GM19240 (cell line): ENCODE measurements around the gene TRNP1.

Experiments
- DNase-seq: peaks from one replicate; pipeline ENCODE4 v3.0.0; 2011; ENCODE audit warnings: low spot score; ENCODE audit not compliant: insufficient read length

Gene TRNP1

DNA sequence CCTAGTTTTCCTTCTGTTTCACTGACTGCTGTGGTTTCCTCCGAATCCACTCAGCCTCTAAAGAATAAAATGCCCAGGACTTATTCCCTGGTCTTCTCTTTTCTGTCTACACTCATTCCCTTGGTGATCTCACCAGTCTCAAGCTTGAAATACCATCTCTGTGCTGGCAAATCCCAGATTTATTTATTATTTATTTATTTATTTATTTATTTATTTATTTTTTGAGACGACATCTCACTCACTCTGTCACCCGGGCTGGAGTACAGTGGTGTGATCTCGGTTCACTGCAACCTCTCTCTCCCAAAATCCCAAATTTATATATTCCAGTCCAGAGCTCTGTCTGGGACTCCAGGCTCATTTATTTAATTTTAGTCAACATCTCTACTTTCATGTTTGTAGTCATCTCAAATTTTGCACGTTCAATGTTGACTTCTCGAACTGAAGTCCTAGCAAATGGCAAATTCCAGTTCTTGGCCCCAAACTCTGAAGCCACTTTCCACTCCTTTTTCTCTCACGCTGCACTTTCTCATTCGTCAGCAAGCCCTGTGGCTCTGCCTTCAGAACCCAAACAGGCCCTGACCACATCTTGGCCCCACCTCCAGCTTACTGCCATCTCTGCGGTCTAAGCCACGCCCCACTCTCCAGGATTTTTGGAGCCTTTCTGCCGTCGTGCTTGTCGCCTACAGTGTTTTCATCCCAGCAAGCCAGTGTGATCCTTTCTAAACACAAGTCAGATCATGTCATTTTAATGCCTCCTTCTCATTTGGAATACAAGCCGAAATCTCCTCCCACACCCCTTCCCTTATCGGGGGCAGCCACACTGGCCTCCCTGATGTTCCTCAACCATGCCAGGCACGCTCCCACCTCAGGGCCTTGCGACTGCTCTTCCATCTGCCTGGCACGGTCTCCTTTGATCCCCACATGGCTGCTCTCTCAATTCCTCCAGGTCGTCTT, 33.4 kb downstream of the TRNP1 start:
- no peak for DNase-seq

DNA sequence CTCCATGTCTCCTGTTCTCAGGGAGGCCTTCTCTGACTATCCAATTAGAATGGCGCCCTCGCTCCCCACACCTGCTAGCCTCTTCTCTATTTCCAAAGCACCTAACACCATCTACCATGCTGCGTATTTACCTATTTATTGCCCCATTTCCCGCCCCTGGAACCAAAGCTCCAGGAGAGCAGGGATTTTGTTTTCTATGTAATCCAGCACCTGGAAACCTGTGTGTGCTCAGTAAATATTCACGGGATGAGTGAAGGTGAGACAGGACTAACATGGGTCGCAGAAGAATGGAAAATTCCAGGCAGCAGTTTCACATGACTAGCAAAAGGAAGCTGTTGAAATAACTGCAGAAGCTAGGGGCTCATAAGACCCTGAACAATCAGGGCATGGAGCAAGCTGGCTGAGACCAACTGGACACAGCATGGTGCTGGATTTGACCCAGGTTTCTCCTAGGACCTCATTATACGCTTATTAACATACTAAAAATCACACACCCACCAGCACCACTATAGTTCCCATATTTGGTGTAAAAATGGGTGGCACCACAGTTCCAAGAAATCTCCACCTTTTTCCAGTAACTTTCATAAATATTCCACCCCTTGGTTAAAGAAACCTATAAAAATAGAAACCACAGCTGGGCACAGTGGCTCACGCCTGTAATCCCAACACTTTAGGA, 34.2 kb downstream of the TRNP1 start:
- no peak for DNase-seq

DNA sequence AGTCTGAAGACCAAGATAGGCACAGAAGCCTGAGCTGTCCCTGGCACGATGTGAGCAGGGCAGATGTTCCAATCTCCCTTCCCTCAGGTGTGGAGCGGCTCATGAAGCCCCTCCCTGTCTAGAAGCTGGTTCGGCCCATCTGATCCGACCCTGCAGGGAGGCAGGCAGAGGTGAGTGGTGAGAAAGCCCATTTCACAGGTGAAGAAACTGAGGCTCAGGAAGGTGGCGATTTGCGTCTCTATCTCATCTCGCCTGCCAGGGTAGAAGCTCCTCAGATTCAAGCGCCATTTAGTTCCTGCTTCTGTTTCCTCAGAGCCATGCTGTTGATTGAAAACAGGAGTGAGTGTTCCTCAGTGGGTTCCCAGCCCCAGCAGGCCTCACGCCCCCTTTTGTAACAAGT, 36.0 kb downstream of the TRNP1 start:
- no peak for DNase-seq

DNA sequence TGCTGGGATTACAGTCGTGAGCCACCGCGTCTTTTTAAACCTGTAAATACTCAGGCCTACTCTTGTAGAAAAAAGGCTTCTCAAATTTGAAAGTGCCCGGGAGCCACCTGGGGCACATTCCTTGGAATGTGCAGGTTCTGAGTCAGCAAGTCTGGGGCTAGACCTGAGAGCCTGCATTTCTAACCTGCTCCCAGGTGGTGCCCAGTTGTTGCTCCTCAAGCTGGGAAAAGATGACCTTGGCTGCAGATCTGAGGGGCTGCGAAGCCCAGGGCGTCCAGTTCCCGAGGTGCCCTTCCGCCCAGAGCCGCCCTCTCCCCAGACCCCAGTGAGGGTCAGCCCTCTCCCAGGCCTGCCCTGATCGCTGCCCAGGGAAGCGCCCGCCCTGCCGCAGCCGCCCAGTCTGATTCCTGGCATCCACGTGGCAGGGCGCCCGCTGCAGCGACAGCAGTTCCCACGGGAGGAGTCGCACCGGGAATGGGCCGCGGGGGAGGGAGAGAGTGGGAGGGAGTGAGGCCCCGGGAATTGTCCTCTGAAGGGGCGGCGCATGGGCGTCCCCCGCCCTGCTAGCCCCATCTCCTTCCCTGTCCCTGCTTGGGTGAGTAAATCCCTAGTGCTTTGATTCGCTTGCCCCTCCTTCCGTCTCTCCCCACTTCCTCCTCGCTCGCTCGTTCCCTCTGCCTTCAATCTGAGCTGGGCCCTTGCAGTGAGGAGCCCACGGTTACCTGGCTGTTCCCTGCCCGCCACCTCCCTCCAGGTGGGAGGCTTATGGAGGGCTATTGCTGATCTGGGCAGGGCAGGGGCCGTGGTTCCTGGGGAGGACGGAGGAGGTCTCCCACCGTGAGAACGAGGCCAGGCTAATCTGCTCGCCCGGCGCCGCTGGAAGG, 38.0 kb downstream of the TRNP1 start:
- DNase-seq: no peak

DNA sequence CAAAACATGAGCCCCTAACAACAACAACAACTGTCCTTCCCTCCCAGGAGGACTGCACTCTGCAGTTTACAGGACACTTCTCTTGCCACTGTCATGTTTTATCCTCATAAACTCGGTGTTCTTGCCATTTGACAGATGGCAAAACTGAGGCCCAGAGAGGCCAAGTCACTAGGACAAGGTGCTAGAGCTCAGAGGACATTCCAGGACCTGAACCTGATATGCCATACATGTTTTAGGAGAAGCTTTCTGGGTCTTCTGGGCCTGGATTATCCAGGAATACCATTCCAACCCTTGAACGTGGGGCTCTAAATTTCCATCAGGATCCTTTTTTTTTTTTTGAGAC, 38.6 kb downstream of the TRNP1 start:
- DNase-seq: no peak

DNA sequence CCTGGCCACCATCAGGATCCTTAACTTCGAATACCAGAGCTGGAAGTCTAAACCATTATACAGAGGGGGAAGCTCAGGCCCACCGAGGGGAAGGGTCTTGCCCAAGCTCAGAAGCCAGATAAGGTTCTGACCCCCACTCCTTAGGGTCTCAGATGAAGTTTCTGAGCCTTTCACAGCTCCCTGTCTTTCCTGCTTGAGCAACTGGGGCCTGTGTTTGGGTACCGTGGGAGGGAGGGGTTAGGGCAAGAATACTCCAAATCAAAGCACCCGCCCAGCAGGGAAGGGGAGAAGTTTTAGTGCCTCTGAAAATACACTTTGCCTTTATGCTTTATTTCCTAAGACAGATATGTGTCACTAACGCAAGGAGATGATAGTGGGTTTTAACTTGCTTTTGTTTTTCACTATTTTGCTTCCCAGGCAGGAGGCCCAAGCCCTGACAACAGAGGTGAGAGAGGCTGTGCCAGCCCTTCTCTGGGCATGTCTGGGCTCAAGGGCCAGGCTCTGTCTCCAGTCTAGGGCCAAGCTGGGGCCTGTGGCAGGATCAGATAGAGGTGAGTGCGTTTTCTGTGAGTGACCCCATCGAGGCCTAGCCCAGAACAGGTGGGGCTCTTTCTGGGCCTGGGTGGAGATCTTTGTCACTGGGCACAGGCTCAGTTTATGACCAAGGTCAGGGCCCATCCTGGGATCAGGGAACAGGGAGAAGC, 39.7 kb downstream of the TRNP1 start:
- DNase-seq: no peak

DNA sequence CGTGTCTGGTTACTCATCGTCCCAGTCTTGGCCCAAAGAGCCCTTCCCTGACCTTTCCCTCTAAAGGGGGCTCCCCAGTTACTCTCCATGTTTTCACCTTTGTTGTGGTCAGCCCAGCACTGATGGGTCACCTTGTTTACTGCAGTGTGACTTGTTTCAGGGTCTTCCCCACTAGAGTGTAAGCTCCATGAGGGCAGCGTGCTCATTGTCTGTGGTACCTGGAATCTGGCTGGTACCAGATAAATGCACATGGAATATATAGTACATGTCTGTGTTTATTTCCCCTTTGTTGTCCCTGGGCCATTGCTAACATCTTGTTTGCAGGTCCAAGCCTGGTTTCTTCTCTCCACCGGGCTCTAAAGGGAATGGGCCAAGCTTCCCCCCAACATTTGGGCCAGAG, 41.9 kb downstream of the TRNP1 start:
- no peak for DNase-seq

DNA sequence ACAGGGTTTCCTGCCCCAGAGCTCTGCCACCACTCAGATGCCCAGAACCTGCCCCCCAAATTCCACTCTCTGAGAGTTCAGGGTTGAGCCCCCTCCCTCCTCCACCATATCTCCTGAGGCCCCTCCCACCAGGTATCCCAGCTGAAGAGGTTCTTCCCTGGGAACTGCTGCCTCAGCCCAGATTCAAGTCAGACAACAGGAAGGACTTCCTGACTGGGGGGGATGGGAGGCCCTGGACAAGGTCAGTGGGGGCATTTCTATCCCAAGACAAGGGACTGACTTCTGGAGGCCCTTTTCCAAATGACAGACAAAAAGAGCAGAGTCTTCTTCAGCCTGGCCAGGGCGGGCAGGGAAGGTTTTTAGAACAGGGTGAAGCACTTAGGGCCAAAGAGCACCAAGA, 43.2 kb downstream of the TRNP1 start:
- DNase-seq: no peak

DNA sequence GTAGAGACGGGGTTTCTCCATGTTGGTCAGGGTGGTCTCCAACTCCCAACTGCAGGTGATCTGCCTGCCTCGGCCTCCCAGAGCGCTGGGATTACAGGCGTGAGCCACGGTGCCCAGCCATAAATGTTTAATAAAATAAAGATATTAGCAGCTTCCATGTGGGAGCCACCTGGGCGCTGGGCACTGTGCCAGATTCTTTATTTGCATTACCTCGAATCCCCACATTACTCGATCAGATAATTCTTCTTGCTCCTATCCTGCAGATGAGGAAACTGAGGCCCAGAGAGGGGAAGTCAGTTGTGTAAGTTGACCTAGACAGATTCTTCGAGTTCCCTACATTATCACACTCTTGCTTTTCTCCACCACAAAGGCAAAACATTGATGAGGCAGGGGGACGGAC, 44.0 kb downstream of the TRNP1 start:
- no peak for DNase-seq

DNA sequence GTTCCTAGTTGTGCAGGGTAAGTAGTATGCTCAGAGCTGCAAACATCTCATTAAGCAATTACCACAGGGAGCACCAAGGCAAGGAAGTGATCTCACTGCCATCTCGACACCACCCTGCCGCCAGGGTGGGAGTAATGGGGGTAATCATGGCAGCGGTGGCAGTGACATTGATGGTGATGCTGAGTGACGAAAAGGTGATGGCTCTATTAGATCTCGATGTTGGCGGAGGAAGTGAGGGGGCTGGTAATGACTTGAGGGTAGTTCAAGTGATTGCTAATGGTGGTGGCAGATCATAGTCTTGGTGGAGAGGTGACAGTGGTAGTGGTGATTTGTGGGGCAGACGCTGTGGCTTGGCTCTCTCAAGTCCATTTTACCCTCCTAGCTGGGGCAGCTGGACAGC, 44.5 kb downstream of the TRNP1 start:
- DNase-seq: no peak

DNA sequence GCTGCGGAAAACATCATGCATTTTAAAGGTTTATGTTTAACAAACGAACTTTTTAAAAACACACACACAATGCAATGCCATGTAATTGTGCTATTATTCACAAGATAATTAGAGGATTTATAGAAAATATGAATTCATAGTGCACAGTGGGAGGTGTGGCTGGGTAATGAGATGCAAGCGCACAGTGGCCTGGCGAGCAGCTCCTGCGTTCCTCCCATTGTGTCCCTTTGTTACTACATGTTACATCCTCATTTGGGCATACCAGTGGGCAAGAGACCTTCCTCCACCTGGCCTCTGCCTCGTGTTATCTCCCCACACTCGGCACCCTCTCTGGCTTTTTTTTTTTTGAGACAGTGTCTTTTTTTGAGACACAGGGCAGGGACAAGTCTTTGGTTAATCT, 49.2 kb downstream of the TRNP1 start:
- no peak for DNase-seq

DNA sequence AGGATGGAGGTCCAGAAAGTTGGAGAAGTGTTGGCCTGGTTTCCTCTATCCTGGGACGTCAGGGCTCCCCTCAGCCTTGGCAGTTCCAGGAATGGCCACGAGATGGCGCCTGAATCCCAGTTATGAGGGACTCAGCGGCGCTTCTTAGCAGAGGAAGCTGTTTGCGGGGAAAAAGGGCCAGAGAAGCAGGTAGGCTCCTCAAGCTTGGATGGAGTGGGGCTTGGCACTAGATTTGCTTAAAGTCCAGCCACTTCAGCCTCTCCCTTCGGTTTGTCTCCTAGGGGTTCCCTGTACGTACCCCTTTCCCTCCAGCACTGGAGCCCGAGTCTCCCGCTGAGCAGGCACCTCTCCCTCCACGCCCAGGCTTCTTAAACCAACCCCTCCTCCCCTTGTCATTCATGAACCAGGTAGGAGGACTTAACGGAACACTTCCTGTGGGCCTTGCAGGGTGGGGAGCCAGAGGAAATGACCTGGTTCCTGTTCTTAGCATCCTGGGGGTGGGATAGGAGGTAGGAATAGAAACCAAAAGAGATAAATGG, 51.2 kb downstream of the TRNP1 start:
- DNase-seq: peak; percentile 73

DNA sequence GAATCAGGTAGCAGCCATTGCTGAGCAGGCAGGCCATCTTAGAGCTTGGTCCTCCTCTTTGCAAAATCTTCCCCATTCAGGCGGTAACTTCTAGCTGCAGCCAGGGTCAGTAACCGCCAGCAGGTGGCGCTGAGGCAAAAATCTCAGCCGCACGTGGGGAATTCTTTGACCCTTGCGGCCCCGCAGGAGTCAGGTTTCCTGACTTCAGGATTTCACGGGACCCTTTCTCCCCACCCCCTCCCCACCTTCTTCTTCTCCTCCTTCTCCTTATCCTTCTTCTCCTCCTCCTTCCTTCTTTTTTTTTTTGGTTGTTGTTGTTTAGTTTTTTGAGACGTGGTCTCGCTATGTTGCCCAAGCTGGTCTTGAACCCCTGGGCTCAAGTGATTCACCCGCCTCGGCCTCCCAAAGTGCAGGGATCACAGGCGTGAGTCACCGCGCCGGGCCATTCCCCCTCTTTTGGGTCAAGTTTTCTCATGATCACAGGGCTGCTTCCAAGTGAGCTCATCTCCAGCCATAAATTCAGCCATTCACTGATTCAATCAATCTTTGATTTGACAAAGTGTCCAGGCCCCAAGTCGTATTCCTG, 52.6 kb downstream of the TRNP1 start:
- peak; percentile 61 for DNase-seq

DNA sequence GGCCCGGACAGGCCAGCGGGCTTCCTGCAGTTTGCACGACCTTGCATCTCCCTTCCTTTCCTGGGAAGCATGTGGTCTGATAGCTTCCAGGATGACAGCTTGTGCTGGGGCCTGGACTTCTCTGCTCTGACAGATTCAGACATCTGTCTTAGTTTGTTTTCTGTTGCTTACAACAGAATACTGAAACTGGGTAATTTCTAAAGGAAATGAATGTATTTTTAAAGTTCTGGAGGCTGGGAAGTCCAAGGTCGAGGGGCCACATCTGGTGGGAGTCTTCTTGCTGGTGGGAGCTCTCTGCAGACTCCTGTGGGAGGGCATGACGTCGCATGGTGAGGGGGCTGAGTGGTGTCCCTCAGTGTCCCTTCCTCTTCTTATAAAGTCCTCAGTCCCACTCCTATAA, 54.4 kb downstream of the TRNP1 start:
- no peak for DNase-seq

DNA sequence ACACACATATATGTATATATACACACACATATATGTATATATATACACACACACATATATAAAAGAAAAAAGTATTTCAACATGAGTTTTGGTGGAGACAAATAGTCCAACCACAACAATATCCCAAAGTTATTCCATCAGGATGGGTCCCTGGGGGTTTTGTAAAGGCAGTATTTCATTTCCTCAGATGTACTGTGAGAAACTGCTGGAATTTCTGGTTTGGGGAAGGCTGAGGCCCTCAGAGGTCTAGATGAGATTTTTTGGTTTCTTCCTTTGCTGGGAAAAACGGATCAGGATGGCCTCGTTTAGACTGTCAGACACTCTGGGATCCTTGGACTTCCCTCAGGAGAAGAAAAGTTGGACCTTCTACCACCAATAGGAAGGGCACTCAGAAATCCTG, 55.6 kb downstream of the TRNP1 start:
- DNase-seq: no peak

DNA sequence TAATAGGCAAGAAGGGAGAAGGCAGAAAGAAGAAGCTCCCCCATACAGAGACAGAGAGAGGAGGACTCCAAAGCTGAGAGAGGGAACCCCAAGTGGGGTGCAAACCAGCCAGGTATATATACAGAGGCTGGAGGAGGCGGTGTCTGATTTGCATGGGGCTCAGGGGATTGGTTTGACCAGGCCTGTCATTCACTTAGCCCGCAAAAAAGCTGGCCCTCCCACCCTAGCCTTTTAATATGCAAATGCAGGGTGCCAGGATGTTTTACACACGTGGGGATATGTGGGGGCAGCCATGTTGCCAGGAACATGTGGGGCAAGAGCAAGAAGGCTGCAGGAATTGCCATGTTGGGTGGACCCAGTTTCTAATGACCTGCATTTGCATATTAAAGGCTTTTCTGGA, 56.1 kb downstream of the TRNP1 start:
- DNase-seq: no peak
